Neural progenitor cell (in vitro differentiated cells): Measurements from ENCODE around the gene CYLD. TPM values are rescaled to one million over a fixed set of nuclear protein-coding genes. Genes with fewer than 3 reads are reported as not detected.

Experiments
- DNase-seq: peaks from one replicate; pipeline ENCODE4 v3.0.0-alpha.2; 2016; ENCODE audit warnings: low spot score
- H2AFZ ChIP-seq: fragments of 200-600 bp; sonication (generic); replicated peaks from 2 replicates; pipeline ENCODE4 v1.6.1; 2016; ENCODE audit warnings: antibody characterized with exemption
- H3F3A ChIP-seq: fragments of 200-600 bp; sonication (generic); 2 replicates; pipeline ENCODE4 v1.6.1; 2016; ENCODE audit warnings: antibody characterized with exemption, low read depth
- H3K27ac ChIP-seq: fragments of 200-600 bp; sonication (generic); 2 replicates; pipeline ENCODE4 v1.5.1; 2016; ENCODE audit warnings: mild to moderate bottlenecking
- H3K27me3 ChIP-seq: fragments of 200-600 bp; sonication (generic); 2 replicates; pipeline ENCODE4 v1.6.1; 2016; ENCODE audit warnings: mild to moderate bottlenecking, moderate library complexity
- H3K36me3 ChIP-seq: fragments of 200-600 bp; sonication (generic); 2 replicates; pipeline ENCODE4 v1.5.1; 2016
- H3K4me1 ChIP-seq: fragments of 200-600 bp; sonication (generic); 2 replicates; pipeline ENCODE4 v1.6.1; 2016; ENCODE audit warnings: mixed run types
- H3K4me2 ChIP-seq: fragments of 200-600 bp; sonication (generic); 2 replicates; pipeline ENCODE4 v1.6.1; 2016
- H3K4me3 ChIP-seq: fragments of 200-600 bp; sonication (generic); 2 replicates; pipeline ENCODE4 v1.5.1; 2016
- H3K79me2 ChIP-seq: fragments of 200-600 bp; sonication (generic); 2 replicates; pipeline ENCODE4 v1.6.1; 2016; ENCODE audit warnings: low read depth
- H3K9ac ChIP-seq: fragments of 200-600 bp; sonication (generic); 2 replicates; pipeline ENCODE4 v1.6.1; 2016
- H3K9me3 ChIP-seq: fragments of 200-600 bp; sonication (generic); 2 replicates; pipeline ENCODE4 v1.5.1; 2016; ENCODE audit warnings: low read depth
- H4K20me1 ChIP-seq: fragments of 200-600 bp; sonication (generic); 2 replicates; pipeline ENCODE4 v1.6.1; 2016; ENCODE audit warnings: low read depth
- H3K27ac Mint-ChIP-seq: 3 replicates; pipeline ENCODE4 v1.8.0; 2021; ENCODE audit warnings: mixed read lengths
- H3K27me3 Mint-ChIP-seq: 2 replicates; pipeline ENCODE4 v1.8.0; 2022; ENCODE audit warnings: low read depth, mild to moderate bottlenecking, inconsistent platforms, moderate library complexity, mixed read lengths; ENCODE audit not compliant: insufficient read depth
- H3K36me3 Mint-ChIP-seq: 3 replicates; pipeline ENCODE4 v1.8.0; 2021; ENCODE audit warnings: mixed read lengths
- H3K4me1 Mint-ChIP-seq: 3 replicates; pipeline ENCODE4 v1.8.0; 2021; ENCODE audit warnings: mixed read lengths
- H3K4me3 Mint-ChIP-seq: 3 replicates; pipeline ENCODE4 v1.8.0; 2021; ENCODE audit warnings: mild to moderate bottlenecking, moderate library complexity, mixed read lengths
- H3K9me3 Mint-ChIP-seq: 3 replicates; pipeline ENCODE4 v1.8.0; 2020; ENCODE audit warnings: mixed read lengths
- EZH2 ChIP-seq: fragments of 200-600 bp; sonication (generic); IDR thresholded peaks from 2 replicates; pipeline ENCODE4 v1.6.1; 2017; ENCODE audit warnings: antibody characterized with exemption, mild to moderate bottlenecking, moderate library complexity
- EZH2phosphoT487 ChIP-seq: fragments of 200-600 bp; sonication (generic); IDR thresholded peaks from 2 replicates; pipeline ENCODE4 v1.6.1; 2017; ENCODE audit warnings: antibody characterized with exemption
- total RNA-seq: library from RNA; depleted of rRNA; stranded (reverse); fragments of >200 nt; gene quantifications from 2 replicates; pipeline ENCODE4 v1.2.3, GENCODE V29; 2015; ENCODE audit warnings: low replicate concordance
- TF ChIP-seq, protein P1 (sequence below): fragments of 200-600 bp; sonication (generic); IDR thresholded peaks from 2 replicates; pipeline ENCODE4 v1.5.1; 2017; ENCODE audit warnings: antibody characterized with exemption, mild to moderate bottlenecking

The CYLD gene
- total RNA-seq, 1 donor from 2014 or later: 22.0 TPM

DNA sequence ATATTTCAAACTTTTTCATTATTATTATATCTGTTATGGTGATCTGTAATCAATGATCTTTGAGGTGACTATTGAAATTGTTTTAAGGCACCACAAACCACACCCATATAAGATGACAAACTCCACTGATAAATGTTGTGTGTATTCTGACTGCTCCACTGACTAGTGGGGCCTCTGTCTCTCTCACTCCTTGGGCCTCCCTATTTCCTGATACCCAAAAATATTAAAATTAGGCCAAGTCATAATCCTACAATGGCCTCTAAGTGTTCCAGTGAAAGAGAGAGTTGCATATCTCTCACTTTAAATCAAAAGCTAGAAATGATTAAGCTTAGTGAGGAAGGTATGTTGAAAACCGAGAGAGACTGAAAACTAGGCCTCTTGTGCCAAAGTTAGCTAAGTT is 23.4 kb downstream of the CYLD start:
- Mint-ChIP-seq H3K27me3 (no peaks in the 10 kb centered on the region), H3K36me3 (peaks cover 20% of the 10 kb centered on the region), H3K4me1 (no peaks in the 10 kb centered on the region), H3K9me3 (peaks cover 20% of the 10 kb centered on the region), H3K4me3 (no peak overlapping the region), H3K27ac (no peak overlapping the region)
- no peak overlapping the region for H2AFZ ChIP-seq
- H3K79me2 ChIP-seq: no peaks in the 10 kb centered on the region
- TF ChIP-seq EZH2: no peak
- TF ChIP-seq EZH2phosphoT487: no peak
- TF ChIP-seq, protein P1, sequence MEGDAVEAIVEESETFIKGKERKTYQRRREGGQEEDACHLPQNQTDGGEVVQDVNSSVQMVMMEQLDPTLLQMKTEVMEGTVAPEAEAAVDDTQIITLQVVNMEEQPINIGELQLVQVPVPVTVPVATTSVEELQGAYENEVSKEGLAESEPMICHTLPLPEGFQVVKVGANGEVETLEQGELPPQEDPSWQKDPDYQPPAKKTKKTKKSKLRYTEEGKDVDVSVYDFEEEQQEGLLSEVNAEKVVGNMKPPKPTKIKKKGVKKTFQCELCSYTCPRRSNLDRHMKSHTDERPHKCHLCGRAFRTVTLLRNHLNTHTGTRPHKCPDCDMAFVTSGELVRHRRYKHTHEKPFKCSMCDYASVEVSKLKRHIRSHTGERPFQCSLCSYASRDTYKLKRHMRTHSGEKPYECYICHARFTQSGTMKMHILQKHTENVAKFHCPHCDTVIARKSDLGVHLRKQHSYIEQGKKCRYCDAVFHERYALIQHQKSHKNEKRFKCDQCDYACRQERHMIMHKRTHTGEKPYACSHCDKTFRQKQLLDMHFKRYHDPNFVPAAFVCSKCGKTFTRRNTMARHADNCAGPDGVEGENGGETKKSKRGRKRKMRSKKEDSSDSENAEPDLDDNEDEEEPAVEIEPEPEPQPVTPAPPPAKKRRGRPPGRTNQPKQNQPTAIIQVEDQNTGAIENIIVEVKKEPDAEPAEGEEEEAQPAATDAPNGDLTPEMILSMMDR: no peak
- H3F3A ChIP-seq: no peaks in the 10 kb centered on the region
- no peaks in the 10 kb centered on the region for H3K36me3 ChIP-seq
- no peak overlapping the region for H3K4me3 ChIP-seq
- H3K9me3 ChIP-seq: no peaks in the 10 kb centered on the region
- peaks cover 7% of the 10 kb centered on the region for H3K4me1 ChIP-seq
- H3K27me3 ChIP-seq: no peaks in the 10 kb centered on the region
- H3K4me2 ChIP-seq: no peak overlapping the region
- no peaks in the 10 kb centered on the region for H4K20me1 ChIP-seq
- H3K27ac ChIP-seq: no peak overlapping the region
- DNase-seq: no peak
- no peak overlapping the region for H3K9ac ChIP-seq

DNA sequence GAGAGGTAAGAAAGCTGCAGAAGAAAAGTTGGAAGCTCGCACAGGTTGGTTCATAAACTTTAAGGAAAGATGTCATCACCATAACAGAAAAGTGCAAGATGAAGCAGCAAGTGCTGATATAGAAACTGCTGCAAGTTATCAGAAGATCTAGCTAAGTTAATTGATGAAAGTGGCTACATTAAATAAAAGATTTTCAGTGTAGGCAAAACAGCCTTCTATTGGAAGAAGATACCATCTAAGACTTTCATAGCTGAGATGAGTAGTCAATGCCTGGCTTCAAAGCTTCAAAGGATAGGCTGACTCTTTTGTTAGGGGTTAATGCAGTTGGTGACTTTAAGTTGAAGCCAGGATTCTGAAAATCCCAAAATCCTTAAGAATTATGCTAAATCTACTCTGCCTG is 24.0 kb downstream of the CYLD start:
- TF ChIP-seq, protein P1: no peak
- TF ChIP-seq EZH2 (no peak), EZH2phosphoT487 (no peak)

DNA sequence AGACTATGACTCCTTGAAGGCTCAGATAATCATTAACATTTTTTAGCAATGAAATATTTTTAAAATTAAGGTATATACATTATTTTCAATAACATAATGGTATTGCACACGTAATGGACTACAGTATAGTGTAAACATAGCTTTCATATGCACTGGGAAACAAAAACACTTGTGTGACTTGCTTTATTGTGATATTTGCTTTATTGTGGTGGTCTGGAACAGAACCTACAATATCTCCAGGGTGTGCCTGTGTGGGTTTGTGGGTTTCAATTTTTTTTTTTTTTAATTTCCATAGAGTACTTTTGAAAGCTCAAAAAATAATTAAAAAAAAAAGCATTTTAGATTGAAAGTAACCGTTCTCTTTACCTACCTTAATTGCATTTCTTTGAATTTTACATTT is 25.3 kb downstream of the CYLD start:
- H3K9me3 ChIP-seq: no peaks in the 10 kb centered on the region
- TF ChIP-seq, protein P1: no peak
- TF ChIP-seq EZH2: no peak
- TF ChIP-seq EZH2phosphoT487: no peak
- no peaks in the 10 kb centered on the region for H3K27me3 Mint-ChIP-seq
- no peaks in the 10 kb centered on the region for H3K36me3 ChIP-seq
- H3K4me3 Mint-ChIP-seq: no peak overlapping the region
- no peak overlapping the region for H2AFZ ChIP-seq
- H3K27ac ChIP-seq: no peak overlapping the region
- no peaks in the 10 kb centered on the region for H3F3A ChIP-seq
- no peak overlapping the region for H3K9ac ChIP-seq
- H3K9me3 Mint-ChIP-seq: peaks cover 20% of the 10 kb centered on the region
- H3K27ac Mint-ChIP-seq: no peak overlapping the region
- peaks cover 3% of the 10 kb centered on the region for H3K4me1 ChIP-seq
- H3K79me2 ChIP-seq: no peaks in the 10 kb centered on the region
- no peaks in the 10 kb centered on the region for H3K27me3 ChIP-seq
- H4K20me1 ChIP-seq: no peaks in the 10 kb centered on the region
- no peak for DNase-seq
- H3K36me3 Mint-ChIP-seq: peaks cover 20% of the 10 kb centered on the region
- H3K4me2 ChIP-seq: no peak overlapping the region
- no peak overlapping the region for H3K4me3 ChIP-seq
- H3K4me1 Mint-ChIP-seq: peaks cover 5% of the 10 kb centered on the region

More for the DNA sequence above, 24.0 kb downstream of the CYLD start:
- H3K4me2 ChIP-seq: no peak overlapping the region
- no peak overlapping the region for H3K4me3 ChIP-seq
- no peak for DNase-seq
- no peaks in the 10 kb centered on the region for H3K9me3 ChIP-seq
- H3K9me3 Mint-ChIP-seq: peaks cover 20% of the 10 kb centered on the region
- H3K27me3 Mint-ChIP-seq: no peaks in the 10 kb centered on the region
- no peaks in the 10 kb centered on the region for H3K79me2 ChIP-seq
- H3K36me3 Mint-ChIP-seq: peaks cover 20% of the 10 kb centered on the region
- no peak overlapping the region for H3K27ac Mint-ChIP-seq
- no peak overlapping the region for H2AFZ ChIP-seq
- no peaks in the 10 kb centered on the region for H3K36me3 ChIP-seq
- H3K4me1 Mint-ChIP-seq: no peaks in the 10 kb centered on the region
- H3F3A ChIP-seq: no peaks in the 10 kb centered on the region
- H3K27ac ChIP-seq: no peak overlapping the region
- H3K4me3 Mint-ChIP-seq: no peak overlapping the region
- no peak overlapping the region for H3K9ac ChIP-seq
- no peaks in the 10 kb centered on the region for H3K27me3 ChIP-seq
- no peaks in the 10 kb centered on the region for H4K20me1 ChIP-seq
- H3K4me1 ChIP-seq: peaks cover 7% of the 10 kb centered on the region
